Iris pigment epithelial cell (primary cell): Measurements from ENCODE around the gene PRRT1.
"Not testable (repeated sequence)": the region's sequence is repeated elsewhere in the genome, so short reads cannot be mapped to it uniquely, and the experiment has no call there.

Experiments used
- DNase-seq: peaks from one replicate; pipeline ENCODE4 v3.0.0-alpha.2; 2011; ENCODE audit warnings: low read depth

PRRT1 gene

DNA sequence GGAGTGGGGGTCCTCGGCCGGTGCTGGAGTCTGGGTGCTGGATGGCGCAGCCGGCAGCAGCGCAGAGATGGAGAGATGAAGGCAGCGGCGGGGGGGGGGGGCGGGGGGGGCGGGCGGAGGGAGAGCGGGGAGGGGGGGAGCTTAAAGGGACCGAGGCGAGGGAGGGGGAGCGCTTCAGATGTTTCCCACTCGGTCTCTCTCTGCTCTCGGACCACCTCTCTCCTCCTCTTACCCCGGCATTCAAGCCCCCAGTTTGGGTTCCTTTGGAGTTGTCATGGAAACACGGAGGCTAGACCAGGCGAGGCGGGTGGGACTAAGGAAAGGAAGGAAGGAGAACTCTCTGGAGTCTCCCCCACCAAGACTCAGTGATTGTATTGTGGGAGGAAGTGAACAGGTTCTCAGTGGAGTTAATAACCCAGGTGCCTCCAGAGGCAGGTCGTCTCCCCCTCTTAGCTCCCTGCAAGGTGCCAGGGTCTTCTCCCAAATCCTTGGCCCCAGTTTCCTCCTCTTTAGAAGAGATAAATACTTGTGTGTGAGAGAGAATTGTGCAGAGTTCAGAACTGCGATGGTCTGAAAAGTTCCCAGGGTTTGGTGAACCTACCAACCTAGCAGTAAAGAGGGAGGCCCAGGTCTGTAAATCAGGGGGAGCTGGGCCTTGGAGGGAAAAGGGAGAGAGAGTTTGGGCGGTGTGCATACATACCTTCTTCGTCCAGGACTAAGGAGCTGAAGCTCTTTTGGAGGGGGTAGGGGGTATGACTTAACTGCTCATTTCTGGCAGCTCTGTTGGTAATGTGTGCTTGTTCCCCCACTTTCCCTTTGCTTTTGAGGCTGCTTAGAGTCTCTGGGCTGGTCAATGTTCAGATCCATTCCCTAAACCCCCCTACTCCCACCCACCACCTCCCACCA lies at the start of gene PRRT1:
PRRT1 (minus strand) TSS at position 77 of the 906 bp plus-strand sequence. CDS start 112 bp downstream, outside the sequence.
- DNase-seq, result no peak

DNA sequence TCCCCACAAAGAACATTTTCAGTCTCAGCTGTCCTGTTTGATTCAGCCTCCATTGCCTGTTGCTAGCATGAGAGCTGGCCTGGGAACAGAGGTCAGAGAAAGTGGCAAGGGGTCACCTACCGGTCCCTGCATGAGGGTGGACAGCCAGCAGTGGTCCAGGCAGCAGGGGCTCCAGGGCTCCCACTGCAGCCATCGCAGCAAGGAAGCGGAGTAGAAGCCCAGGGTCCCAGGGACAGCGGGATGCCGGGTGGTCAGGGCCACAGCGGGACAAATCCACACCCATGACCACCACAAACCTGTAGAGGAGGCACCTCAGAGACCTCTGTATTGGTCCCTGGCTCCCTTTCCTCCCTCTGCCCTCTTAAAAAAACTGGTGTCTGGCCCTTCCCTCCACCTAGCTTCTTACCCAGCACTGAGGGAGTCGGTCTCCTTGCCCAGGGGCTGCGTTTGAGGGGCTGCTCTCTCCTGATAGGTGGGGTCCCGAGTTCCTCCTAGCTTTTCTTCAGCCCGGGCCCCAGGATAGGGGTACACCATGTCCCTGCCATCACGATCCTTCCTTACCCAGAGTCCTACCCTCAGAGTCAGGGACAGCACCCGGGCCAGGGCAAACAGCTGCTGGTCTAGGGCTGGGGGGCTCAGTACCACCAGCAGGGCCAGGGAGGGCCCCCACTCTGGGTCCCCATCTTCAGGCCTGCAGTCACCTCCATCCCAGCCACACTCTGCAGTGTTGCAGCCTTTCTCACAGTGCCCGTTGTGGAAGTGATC lies 49.2 kb upstream of the PRRT1 start:
- no peak for DNase-seq

DNA sequence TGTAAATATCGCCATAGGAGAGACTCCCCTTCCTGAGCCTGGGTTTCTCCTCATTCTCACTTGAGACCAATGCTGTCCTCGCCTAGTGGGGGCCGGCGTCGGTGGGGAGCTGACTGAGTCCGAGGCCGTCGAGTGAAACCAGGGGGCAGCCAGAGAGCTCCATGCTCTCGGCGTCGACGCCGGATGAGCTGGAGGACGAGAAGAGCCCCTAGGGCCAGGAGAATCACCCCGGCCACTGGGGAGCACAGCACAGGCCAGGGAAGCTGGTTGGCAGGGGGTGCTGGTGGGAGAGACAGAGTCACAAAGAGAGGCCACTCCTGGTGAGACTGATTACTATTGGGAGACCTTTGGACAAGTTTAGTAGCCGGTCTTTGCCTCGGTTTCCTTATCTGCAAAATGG lies 47.1 kb upstream of the PRRT1 start:
- no peak for DNase-seq

DNA sequence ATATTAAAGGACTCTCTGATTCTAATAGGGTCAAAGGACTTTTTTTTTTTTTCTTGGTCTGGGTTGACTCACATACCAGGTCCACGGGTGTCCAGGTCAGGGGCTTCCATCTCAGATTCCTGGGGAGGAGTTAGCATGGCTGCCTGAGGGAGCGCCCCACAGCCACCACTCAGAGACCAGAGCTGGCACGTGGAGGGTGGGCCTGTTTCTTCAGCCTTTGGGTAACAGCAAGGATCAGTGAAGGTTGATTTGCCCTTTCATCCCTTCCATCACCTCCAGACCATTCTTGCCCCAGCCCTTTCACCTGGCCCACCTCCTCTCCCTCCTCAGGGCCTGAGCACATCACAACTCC lies 46.6 kb upstream of the PRRT1 start:
- no peak for DNase-seq

DNA sequence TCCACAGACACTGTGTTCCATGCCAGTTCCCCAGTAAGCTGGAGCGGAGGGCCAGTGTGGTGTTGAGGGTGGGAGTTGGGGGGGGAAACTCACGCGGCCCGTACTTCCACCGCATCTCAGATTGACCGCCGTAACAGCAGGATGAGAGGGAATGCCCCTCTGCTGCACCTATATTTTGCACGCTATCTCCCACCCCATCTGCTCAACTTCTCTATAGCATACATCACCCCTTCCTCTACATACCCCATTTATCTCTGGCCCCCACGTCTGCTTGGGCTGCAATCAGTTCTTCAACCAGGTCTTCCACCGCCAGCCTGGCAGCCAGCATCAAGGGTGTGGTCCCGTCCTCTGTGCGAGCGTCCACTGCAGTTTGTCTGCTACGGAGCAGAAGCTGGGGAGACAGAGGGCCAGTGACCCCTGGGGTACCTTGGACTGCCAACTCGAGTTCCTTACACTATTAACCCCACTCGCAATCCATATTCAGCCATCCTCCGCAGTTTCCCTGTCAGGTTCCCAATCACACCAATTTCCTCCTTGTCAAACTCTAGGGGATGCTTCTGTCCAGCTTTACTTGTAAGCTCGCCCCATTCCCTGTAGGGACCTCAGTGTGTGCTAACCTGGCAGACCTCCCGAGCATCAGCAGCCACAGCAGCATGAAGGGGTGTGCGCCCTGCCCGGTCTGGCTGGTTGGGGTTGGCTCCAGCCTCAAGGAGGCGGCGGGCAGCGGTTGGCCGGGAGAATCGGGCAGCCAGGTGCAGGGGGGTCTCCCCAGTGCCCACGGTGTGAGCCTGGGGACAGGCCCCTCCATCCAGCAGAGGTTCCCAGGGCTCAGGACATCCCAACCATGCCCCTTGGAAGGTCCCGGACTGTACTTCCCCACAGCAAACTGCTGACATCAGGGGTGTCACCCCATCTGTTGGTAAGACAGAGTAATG lies 45.2 kb upstream of the PRRT1 start:
- DNase-seq, result peak; percentile 21

DNA sequence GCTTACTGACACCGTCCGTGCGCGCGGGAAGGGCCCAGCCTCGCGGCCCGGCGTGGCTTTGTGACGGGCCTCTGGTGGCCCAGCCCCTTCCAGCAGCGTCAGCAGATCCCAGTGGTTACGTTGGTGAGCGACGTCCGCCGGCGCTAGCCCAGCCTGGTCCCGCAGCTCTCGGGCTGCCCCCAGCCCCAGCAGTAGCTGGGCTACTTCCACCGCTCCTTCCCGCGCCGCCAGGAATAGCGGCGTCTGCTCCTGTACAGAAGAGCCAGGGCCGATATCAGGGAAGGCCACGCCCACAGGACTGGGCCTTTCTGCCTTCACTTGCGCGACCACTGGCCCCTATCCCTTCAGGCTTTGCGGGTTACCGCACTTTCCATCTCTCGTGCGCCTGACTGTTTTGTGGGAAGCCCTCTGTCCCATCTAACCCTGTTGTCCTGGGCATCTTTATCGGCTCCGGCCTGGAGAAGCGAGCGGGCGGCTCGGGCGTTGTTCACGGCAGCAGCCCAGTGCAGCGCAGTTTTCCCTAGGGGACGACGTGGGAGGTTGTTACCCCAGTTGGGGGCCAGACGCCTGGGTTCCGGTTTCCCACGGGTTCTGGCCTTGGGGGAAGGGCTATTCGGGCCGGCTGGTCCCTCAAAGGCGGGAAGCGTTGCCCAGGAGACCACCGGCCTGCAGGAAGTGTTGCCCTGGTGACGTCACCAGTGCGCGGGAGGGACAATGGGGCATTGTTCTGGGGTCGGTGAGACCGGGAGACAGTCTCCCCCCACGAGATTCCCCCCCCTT lies 44.4 kb upstream of the PRRT1 start:
- DNase-seq, result peak; percentile 74

DNA sequence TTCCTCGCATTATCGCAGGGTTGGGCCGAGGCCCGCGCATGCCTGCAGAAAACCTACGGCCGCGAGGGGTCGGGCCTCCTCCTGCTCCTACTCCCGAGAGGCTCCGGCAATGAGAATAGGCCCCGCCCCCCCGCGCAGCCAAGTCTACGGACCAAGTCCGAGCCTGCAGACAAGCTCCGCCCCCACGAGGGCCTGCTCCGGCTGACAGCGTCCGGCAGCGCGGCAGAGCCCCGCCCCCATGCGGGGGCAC lies 43.8 kb upstream of the PRRT1 start:
- peak; percentile 100 for DNase-seq

DNA sequence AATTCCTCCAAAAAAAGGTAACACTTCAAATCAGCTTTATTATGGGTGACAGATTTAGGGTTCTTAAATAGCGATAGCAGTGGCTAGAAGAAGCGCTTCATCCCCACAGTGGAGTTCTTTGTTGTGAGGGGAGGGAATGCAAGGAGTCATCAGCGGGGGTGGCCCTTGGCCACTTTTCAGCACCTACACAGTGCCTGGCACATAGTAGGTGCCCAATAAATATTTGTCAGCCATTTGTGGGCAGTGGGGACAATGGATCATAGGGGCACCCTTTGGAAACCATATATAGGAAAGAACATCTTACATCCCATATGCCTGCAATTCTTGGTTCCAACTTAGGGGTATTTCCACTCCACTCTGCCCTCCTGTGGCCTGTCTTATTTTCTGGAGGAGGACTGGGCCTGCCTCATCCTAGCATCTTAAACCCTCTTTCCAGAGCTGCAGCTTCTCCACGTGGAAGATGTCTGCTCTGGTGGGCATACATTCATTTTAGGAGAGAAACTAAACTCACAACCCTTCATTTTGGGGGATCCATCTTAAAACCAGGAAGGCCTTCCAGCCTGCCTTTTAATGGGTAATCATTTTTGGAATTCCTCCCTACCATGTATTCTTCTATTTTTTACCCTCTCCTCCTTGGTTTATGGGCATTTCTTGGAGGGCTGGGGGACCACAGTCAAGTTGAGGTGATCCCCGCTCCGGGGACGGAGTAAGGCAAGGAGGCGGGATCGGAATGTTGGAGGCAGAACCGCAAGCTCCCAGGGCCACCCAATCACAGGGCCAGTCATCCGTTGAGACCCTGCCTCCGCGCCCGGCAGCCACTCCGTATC lies 43.3 kb upstream of the PRRT1 start:
- DNase-seq, result peak; percentile 69

DNA sequence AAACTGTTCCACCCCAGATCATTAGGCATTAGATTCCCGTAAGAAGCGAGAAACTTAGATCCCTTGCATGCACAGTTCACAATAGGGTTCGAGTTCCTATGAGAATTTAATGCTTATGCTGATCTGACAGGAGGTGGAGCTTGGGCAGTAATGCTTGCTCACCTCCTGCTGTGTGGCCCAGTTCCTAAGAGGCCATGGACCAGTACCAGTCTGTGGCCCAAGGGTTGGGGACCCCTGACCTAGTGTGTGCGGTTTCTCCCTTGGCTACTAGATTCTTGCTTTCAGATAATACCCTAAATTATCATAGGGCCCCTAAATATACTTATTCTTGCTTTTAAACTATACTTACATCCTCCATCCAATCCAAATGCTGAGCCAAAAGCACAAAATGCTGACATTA lies 42.6 kb upstream of the PRRT1 start:
- no peak for DNase-seq

DNA sequence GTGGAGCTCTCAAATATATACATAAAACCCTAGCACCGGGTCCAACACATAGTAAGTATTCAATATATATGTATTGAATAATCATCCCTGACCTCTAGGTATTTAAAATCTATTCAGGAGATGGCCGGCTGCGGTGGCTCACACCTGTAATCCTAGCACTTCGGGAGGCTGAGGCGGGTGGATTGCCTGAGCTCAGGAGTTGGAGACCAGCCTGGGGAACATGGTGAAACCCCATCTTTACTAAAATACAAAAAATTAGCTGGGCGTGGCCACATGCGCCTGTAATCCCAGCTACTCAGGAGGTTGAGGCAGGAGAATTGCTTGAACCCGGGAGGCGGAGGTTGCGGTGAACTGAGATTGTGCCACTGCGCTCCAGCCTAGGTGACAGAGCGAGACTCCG lies 41.4 kb upstream of the PRRT1 start:
- not testable (repeated sequence) for DNase-seq

DNA sequence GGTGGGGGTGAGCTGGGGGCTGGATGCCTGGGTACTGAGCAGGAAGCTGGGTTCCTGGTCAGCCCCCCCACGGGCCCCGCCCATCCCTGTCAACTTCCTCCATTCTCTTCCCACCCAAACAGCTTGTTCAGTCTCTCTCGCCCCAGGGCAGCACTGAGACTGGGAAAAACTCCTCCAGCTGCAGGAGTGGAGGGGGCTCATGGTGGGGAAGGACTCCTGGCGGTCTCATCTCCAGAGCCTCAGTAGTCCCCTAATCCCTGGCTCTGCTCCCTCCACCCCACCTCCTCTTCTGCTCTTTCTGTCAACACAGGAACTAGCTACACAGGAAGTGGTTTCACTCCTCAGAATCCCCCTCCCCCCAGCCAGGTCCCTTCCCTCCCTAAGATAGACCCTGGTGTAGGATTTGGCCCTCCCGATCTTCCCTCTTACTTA lies 40.9 kb upstream of the PRRT1 start, which contains the start of gene GPSM3:
GPSM3 (minus strand) TSS at position 36 of the 432 bp plus-strand sequence. CDS start 130 bp downstream, outside the sequence.
- DNase-seq, result peak; percentile 50

DNA sequence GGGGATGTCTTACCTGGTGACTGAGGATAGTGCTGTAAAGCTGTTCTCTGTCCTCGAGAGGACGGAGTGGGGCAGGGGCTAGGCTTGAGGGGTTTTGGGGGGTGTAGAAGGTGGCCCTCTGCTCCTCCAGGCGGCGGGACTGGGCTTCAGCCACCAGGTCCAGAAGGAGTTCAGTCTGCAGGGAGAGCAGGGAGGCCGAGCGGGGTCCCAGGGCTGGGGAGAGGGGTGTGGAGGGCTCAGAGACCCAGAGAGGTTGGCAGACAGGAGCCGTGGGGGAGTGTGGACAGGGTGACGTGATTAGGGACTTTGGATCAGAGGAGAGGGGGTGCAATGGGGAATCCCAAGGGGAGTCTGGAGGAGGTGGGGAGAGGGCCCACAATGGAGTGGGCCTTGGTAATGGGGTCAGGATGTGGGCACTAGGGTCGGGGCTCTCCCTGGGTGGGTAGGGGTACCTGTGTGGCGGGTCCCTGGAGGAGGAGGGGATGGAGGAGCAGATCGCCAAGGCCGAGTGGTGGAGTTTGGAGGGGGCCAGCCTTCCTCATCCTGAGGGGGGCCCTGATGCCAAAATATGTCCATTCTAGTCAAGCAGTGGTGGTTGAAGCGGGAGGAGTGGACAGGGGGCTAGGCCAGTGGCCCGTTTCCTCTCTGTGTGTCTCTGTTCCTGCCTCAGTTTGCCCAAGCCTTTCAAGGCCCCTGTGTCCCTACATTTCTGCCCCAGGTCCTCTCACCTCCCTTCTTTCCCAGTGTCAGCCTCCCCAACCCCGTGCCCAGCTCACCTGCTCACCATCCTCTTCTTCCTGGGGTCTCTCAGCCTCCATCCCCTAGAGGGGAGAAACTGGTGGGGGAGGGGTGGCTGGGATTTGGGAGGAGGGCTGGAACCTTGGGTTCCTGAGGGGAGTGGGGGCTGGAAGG lies 40.2 kb upstream of the PRRT1 start:
- no peak for DNase-seq

DNA sequence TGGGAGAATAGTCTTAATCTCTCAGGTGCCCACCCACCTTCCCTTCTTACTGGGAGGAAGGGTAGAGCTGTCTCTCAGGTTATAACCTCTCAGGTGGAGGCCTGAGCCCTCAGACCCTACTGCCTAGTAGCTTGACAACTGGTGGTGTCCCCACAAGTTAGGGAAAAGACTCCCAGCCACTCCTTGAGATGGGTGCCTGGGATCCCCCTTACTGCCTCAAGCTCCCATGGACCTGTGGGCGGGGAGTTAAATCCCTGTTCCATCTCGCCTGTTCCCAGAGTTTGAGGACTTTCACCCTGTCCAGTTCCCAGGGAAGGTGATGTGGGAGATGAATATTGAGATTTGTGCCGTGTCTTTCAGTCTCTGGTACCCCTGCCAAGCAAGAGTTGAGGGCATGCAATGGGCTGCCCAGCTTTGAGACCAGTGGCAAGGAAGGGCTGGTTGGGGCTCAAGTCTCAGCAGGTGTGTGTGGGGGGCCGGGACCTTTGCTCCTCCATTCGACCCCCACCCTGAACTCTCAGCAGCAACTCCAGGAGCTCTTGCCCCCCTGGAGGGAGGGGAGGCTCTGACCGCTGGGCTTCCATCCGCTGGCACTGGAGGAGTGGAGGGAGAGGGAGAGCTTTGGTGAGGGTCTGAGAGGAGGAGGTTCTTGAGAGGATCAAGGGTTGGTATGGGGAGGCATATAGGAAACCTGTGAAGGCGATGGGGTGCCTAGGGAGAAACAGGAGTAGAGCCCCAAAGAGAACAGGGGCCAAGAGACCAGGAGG lies 39.4 kb upstream of the PRRT1 start:
- DNase-seq, result no peak

DNA sequence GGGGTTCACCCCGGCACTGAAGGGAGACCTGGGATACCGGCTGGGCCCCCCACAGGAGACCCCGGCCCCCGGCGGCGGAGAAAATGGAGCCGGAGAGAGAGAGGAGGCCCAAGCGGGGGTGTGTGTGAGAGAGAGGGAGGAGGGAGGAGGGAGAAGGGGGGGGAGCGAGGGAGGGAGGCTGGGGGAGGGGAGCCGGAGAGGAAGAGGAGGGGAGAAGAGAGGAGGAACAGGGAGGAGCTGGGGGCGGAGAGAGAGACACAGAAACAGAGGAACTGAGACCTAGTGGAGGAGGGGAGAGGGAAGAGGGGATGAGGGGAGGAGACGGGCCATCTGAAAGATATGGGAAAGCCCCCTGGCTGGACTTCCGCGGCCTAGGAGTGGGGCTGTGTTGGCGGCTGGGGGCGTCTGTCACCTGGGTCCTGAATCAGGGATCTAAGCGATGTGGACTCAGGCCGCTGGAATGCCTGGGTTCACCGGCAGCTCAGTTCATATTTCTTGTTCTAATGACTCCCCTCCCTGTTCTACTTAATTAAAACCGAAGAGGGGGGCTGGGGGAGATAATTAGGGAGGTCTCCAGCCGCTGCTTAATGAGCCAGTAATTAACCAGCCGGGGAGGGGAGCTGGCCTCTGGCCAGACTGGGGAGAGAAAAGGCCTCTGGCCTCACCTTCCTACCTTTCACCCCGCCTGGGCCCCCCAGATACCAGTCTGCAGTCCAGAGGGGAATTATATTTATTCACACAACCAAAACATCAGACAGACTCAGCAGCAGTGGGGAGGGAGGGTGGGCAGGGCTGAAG lies 38.5 kb upstream of the PRRT1 start, which contains the start of gene PBX2:
PBX2 (minus strand) TSS at position 149 of the 798 bp plus-strand sequence. CDS start 287 bp downstream, outside the sequence.
- DNase-seq, result peak; percentile 91

DNA sequence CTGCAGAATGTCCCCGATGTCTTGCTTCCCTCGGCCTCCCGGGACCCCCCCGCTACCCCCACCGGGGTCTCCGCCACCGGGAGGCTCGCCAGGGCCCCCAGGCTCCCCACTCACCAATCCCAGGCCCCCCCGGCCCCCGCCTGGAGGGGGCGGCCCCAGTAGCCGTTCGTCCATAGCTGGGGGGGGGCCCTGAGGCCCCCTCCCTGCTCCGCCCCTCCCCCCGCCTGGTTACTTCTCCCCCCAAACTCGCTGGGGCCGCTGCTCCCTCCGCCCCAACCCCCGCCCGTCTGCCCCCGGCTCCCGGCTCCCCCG lies 38.0 kb upstream of the PRRT1 start:
- no peak for DNase-seq

DNA sequence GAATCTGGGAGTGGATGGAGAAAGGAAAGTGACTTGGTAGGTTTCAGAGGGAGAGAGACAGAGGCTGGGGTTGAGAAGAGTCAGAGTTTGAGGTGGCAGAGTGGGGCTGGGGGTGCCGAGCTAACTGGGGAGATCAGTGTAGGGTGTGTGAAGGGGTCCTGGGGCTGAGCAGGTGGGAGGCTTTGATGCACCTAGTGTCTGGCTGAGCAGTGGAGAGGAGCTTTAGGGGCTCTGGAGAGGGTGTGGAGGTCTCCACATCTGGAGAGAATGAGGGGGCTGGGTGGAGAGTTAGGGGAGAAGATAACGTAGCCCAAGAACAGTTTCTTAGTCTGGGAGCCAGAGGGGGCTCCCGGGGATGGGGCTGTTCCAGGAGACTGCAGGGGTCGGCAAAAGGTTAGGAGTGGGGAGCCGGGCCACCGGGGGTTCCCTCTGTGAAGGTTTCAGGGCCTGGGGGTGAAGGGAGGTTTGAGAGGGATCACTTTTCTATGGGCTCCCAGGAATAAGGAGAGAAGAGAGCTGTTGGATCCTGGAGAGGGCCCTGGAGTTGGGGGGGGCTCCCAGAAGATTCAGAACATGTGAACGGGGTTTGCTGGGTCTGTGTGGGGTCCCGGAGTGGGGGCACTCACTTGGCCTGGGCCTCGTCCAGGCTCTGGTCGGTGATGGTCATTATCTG lies 37.5 kb upstream of the PRRT1 start:
- no peak for DNase-seq

DNA sequence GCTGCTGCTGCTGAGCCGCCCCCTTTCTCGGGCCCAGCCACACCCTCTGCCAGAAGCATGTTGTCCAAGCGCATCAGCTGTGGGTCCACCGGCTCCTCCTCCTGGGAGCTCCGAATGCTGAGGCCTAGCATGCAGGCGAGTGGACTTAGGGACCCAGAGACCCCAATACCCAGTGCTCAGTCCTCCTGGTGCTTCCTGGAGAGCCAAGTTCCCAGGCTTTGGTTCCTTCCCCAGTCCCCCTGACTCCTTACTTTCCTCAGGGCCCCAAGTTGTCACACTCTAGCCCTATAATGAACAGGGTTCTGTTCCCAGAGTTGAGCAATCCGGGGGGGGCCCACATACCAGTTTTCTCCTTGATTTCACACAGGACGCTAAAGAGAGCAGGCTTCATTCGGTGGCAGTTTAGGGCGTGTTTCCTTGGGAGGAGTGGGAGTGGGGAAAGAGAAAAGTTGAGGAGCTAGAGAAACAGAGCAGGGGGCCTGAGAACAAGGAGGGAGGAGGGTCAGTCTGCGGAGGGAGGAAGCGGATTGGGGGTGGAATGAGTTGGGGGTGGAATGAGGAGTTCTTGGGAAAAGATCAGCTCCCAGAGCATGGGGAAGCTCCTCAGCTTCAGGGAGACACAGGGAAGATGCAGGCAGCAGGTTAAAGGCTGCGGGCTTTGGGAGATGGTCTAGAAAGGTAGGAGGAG lies 36.8 kb upstream of the PRRT1 start:
- DNase-seq, result peak; percentile 49
